Stimulated activated naive CD8-positive, alpha-beta T cell treated with anti-CD3 and anti-CD28 coated beads, Interleukin-15, Interleukin-2, amounts not matched to agents 100 ng/mL and 50 ng/mL, for 24 hours (primary cell): ENCODE measurements around the gene CXCL13.
A peak's percentile ranks its signal among the peaks of the same experiment; 100 is the strongest.

Experiments used
- H3K27ac Mint-ChIP-seq: one replicate; pipeline ENCODE4 v1.8.0; 2021; ENCODE audit warnings: mild to moderate bottlenecking, mixed read lengths
- H3K27me3 Mint-ChIP-seq: one replicate; pipeline ENCODE4 v1.8.0; 2021; ENCODE audit warnings: mixed read lengths
- H3K36me3 Mint-ChIP-seq: one replicate; pipeline ENCODE4 v1.8.0; 2021; ENCODE audit warnings: low read depth, mixed read lengths
- H3K4me1 Mint-ChIP-seq: one replicate; pipeline ENCODE4 v1.8.0; 2021; ENCODE audit warnings: low read depth, mixed read lengths
- H3K4me3 Mint-ChIP-seq: one replicate; pipeline ENCODE4 v1.8.0; 2021; ENCODE audit warnings: mild to moderate bottlenecking, mixed read lengths
- H3K9me3 Mint-ChIP-seq: one replicate; pipeline ENCODE4 v1.8.0; 2021; ENCODE audit warnings: mixed read lengths

Gene CXCL13

DNA sequence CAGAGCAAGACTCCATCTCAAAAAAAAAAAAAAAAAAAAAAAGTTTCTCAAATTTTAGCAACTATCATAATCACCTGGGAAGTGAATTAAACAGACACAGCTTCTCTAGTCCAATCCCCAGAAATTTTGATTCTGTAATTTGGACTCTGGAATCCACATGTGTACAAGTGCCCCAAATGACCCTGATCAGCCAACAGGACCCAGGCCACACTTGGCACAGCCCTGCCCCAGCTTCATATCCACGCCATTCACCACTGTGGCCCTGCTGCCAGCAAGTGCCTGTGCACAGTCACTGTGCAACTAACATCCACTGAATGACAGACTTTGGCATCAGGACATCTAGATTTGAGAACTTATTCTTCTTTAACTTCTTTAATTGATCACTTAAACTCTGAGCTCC lies 14.1 kb upstream of the CXCL13 start:
- H3K4me1 Mint-ChIP-seq, result peaks cover 95% of the 10 kb centered on the region
- no peaks in the 10 kb centered on the region for H3K27me3 Mint-ChIP-seq
- peak overlapping the region; percentile 1 for H3K4me3 Mint-ChIP-seq
- peak overlapping the region; percentile 92 for H3K27ac Mint-ChIP-seq
- no peaks in the 10 kb centered on the region for H3K36me3 Mint-ChIP-seq
- no peaks in the 10 kb centered on the region for H3K9me3 Mint-ChIP-seq

DNA sequence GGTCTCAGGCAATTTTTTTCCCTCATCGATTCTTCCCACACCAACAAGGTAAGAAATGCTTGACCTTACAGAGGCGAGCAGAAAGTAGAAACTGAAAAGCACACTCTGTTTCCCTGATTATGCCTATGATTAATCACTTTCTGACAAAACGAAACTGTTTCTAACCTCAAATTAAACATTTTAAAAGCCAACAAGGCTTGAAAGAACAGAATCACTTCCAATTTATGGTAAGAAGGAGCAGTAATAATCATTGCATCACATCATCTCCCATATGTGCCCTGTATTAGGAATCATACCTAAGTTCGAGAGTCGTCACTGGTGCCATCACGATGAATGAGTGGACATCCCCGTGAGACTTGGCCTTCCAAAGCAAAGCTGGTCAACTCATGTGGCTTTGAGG lies 12.5 kb upstream of the CXCL13 start:
- Mint-ChIP-seq H3K4me3 (peak overlapping the region; percentile 24), H3K9me3 (no peaks in the 10 kb centered on the region), H3K27me3 (no peaks in the 10 kb centered on the region), H3K27ac (peak overlapping the region; percentile 92), H3K36me3 (no peaks in the 10 kb centered on the region), H3K4me1 (peaks cover 79% of the 10 kb centered on the region)

DNA sequence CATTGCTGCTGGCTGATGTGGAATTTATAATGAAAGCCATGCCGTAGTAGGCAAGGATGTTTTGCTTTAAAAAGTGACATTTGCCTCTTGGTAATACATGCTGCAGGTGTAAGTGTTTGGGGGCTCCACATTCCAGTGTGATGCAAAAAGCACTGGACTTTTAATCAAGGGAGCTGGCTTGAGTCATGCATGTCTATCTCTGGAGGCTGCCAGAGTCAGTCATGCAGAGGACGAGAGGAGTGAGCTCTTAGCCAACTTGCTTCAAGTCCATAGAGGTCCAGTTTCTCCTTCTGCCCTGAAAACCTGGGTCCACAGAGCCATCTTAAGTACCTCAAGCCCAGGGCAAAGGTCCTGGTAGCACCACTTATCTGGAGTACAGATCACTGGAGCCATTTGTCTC lies 11.6 kb upstream of the CXCL13 start:
- no peak overlapping the region for H3K4me3 Mint-ChIP-seq
- H3K27ac Mint-ChIP-seq, result peak overlapping the region; percentile 92
- no peaks in the 10 kb centered on the region for H3K27me3 Mint-ChIP-seq
- H3K36me3 Mint-ChIP-seq, result no peaks in the 10 kb centered on the region
- no peaks in the 10 kb centered on the region for H3K9me3 Mint-ChIP-seq
- peaks cover 70% of the 10 kb centered on the region for H3K4me1 Mint-ChIP-seq

DNA sequence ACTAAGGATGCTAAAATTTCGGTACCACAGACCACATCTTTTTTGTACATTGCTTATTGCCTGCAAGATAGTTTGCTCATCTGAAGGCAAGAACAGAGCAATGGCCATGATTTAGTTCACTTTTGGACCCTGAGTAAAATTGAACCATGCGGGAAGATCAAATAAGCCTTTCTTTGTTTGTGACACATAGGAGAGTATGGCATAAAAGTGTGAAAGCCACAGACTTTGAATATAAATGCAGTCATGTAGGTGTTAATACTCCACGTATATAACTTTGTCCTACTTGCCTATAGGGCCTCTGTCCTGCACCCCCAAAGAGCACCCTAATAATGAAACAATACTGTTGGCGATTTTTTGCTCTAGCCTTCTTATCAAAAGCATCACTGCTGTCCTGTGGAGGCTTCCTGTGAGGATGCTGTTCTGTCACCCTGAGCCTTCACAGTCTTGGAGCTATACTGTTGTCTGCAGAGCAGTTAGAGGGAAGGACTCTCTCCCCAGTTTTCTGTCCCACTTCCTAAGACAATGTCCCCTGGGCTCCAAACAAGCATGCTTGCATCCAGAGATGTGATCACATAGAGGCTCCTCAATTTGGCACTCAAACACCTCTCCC lies 10.2 kb upstream of the CXCL13 start:
- peaks cover 68% of the 10 kb centered on the region for H3K4me1 Mint-ChIP-seq
- H3K27me3 Mint-ChIP-seq, result no peaks in the 10 kb centered on the region
- no peaks in the 10 kb centered on the region for H3K9me3 Mint-ChIP-seq
- peak overlapping the region; percentile 92 for H3K27ac Mint-ChIP-seq
- H3K36me3 Mint-ChIP-seq, result no peaks in the 10 kb centered on the region
- H3K4me3 Mint-ChIP-seq, result peak overlapping the region; percentile 45

DNA sequence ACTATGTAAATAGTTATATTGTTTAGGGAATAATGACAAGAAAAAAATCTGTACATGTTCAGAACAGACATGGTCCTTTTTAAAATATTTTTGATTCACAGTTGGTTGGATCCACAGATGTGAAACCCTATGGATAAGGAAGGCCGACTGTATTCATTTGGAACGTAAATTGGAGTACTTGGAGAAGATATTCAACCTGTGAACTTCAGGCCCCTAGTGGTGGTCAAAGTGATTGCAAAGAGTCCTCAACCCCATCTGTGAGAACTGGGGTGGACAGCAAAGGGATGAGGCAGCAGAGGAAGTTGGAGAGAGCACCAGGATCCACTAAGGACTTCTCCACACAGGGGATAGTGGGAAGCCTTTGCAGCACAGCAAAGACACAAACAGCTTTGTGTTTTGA lies 6.2 kb upstream of the CXCL13 start:
- Mint-ChIP-seq H3K36me3 (no peaks in the 10 kb centered on the region), H3K9me3 (no peaks in the 10 kb centered on the region), H3K4me1 (peaks cover 52% of the 10 kb centered on the region), H3K4me3 (no peak overlapping the region), H3K27ac (peak overlapping the region; percentile 65), H3K27me3 (peaks cover 6% of the 10 kb centered on the region)

DNA sequence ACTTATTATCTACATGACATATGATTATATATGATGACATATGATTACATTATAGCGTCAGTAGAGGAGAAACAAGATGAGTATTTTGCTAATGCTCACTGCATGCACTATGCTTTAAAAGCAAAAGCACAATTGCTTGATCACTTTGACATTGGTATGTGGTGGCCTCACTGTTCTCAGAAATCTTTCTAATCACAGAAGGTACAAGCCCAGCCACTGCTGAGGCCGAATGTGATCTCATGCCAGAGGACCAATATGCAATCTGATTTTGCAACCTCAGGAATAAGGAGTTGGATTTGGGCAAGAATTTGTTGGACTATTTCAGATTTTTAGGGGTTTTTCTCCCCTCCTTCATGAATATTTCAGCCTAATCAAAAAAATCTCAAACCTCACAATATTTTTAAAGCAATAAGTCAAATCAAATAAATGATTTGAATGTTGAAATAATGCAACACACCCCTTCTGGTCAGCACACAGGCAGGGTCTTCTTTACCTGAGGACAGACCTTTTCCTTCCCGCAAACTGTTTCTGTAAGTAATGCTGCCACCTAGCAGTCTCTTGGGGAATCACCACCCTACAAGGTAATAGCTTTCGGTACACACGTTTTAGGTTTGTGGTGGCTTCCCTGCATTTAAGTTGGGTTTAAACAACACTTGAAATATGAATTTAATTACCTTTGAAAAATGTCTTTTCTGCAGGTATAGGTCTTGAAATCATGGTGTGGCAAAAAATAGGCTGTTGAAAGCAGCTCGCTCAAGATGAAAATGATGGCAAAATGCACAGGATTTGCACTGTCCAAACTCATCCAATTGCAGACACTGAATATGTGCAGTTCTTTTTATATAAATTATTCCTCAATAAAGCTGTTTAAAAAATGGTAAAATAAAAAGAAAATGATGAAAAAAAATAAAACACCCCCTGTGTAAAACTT lies 4.8 kb upstream of the CXCL13 start:
- H3K4me3 Mint-ChIP-seq, result no peak overlapping the region
- no peaks in the 10 kb centered on the region for H3K36me3 Mint-ChIP-seq
- no peak overlapping the region for H3K27ac Mint-ChIP-seq
- H3K27me3 Mint-ChIP-seq, result peaks cover 6% of the 10 kb centered on the region
- H3K9me3 Mint-ChIP-seq, result no peaks in the 10 kb centered on the region
- H3K4me1 Mint-ChIP-seq, result peaks cover 38% of the 10 kb centered on the region

DNA sequence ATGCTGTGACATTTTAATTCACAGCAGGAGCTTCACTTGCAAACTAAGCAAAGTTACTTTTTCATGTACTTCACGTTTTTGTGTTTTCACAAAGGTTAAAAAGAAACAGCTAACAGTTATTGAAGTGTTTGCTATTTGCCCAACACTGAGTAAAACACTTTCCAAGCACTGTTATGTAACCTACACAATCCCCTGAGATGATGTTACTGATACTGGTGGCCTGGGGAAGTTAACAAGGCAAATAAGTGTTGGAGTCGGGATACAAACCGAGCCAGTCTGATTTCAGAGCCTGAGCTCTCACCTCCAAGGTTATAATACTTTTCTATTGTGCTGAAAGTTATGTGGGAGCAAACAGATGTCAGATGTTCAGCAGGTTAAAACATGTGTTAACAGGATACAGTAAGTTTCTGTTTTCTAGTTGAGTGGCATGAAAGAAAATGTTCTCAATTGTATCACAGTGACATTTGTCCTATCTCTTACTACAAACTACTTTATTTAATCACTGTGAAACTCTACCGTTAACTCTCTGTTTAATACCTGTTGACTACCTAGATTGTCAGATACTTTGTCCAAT lies 3.9 kb upstream of the CXCL13 start:
- no peaks in the 10 kb centered on the region for H3K36me3 Mint-ChIP-seq
- peaks cover 6% of the 10 kb centered on the region for H3K27me3 Mint-ChIP-seq
- peaks cover 31% of the 10 kb centered on the region for H3K4me1 Mint-ChIP-seq
- no peak overlapping the region for H3K4me3 Mint-ChIP-seq
- no peak overlapping the region for H3K27ac Mint-ChIP-seq
- no peaks in the 10 kb centered on the region for H3K9me3 Mint-ChIP-seq

DNA sequence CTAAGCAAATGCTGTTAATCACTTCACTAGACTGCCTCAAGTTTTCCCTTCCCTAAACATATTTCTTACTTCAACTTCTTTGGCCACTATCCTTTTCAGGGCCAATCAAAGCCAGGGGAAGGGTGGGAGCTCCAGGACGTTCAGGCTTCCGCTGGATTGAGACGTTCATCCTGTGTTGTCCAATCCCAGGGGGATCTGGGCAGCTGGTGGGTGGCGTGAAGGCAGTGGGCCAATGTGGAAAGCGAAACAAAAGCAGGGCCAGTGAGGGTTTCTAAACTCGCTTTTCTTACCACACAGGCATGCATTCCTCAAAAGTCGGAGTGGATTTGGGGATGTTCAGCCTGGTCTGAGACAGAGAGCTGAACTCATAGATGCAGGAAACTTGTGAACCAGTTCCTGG lies 7.6 kb downstream of the CXCL13 start:
- no peaks in the 10 kb centered on the region for H3K36me3 Mint-ChIP-seq
- H3K27ac Mint-ChIP-seq, result no peak overlapping the region
- H3K4me3 Mint-ChIP-seq, result no peak overlapping the region

DNA sequence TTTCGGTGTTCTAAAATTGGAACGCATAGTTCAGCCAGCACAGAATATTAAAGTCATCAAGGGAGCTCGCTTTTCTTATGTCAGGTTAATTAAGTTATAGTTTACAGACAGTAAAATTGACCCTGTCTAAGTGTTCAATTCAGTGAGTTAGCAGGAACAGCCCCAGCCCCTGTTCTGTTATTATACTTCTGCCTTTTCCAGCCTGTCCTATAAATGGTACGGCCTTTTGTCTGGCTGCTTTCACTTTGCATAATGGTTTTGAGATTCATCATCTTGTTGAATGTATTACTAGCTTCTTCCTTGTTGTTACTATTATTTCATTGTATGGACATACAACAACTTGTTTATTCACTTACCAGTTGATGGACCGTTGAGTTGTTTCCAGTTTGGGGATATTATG lies 9.5 kb downstream of the CXCL13 start:
- H3K4me3 Mint-ChIP-seq, result no peak overlapping the region
- H3K27me3 Mint-ChIP-seq, result peaks cover 36% of the 10 kb centered on the region
- no peaks in the 10 kb centered on the region for H3K9me3 Mint-ChIP-seq
- H3K36me3 Mint-ChIP-seq, result no peaks in the 10 kb centered on the region
- no peak overlapping the region for H3K27ac Mint-ChIP-seq
- H3K4me1 Mint-ChIP-seq, result peaks cover 7% of the 10 kb centered on the region

More for the DNA sequence above, 7.6 kb downstream of the CXCL13 start:
- H3K9me3 Mint-ChIP-seq, result no peaks in the 10 kb centered on the region
- peaks cover under 1% of the 10 kb centered on the region for H3K4me1 Mint-ChIP-seq
- H3K27me3 Mint-ChIP-seq, result peaks cover 28% of the 10 kb centered on the region

DNA sequence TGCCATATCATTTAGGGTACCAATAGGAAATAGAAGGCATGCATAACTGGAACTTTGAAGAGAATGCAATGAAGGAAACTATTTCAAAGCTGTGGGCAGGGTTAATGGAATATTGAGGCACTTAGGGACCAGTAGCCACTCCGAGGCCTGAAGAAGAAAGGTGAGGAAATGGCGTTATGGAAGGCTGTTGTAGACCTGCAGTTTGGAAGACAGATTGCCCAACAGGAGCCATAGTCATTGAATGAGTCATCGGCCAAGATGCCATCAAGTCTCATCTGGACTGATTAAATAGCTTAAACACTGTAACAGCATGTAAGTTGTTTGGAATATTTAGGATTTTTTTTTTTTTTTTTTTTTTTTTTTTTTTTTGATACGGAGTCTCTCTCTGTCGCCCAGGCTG lies 11.6 kb downstream of the CXCL13 start:
- H3K36me3 Mint-ChIP-seq, result no peaks in the 10 kb centered on the region
- H3K27me3 Mint-ChIP-seq, result peaks cover 18% of the 10 kb centered on the region
- H3K4me1 Mint-ChIP-seq, result peaks cover 7% of the 10 kb centered on the region
- no peak overlapping the region for H3K4me3 Mint-ChIP-seq
- H3K27ac Mint-ChIP-seq, result no peak overlapping the region
- no peaks in the 10 kb centered on the region for H3K9me3 Mint-ChIP-seq

DNA sequence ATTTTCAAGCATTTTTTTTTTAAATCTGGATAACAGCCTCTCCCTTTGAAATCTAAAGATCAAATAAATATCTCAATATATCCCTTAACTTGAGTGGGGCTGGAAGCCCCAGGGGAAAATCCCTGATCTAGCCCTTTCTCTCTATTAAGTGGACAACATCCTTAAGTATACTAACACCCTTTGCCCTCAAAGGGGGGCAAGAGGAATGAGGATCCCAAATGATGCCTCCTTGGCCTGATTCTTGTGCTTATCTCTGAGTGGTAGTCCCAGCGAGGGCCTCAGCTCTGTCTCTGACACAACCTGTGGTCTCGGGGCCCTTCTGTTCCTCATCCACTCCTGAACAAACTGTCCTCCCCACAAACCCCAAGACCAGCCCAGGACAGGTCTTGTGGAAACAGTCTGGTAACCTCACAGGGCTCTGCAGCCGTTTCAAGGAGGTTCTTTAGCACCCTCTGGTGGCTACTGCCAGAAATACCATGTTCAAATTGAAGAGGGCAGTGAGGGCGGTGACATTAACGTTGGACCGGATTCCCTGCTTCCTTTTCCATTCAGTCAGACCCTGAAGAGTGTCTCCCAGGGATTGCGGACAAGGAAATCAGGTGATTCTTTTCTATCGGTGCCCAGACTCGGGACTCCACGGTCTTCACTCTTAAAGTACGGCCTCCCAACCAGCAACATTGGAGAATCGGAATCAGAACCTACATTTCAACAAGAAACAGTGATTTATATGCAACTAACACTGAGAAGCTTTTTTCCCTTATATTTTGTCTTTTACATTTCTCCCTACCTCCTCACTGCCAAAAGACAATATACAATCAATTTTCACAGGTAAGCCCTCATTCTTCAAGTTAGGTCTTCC lies 13.0 kb downstream of the CXCL13 start:
- Mint-ChIP-seq H3K9me3 (no peaks in the 10 kb centered on the region), H3K27me3 (peaks cover 14% of the 10 kb centered on the region), H3K36me3 (no peaks in the 10 kb centered on the region), H3K4me1 (peaks cover 7% of the 10 kb centered on the region), H3K27ac (peak overlapping the region; percentile 17), H3K4me3 (no peak overlapping the region)

DNA sequence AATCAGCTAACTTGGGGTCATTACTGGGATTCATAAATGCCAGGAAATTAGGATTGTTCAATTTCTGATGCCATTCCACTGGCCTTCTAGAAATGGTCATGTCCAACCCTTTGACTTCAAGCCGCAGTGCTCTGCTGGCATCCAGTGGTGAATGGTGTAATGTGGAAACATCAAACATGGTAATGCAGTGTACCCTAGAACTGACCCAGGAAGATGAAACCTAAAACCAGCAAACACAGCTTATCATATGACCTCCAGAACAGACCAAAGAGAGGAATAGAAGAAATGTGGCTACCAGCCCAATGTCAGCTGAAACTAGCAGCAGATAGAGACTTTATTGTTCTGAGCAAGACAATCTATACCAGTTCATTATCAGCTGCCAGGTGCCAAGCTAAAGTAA lies 13.8 kb downstream of the CXCL13 start:
- H3K4me3 Mint-ChIP-seq, result no peak overlapping the region
- no peak overlapping the region for H3K27ac Mint-ChIP-seq
- H3K27me3 Mint-ChIP-seq, result peaks cover 13% of the 10 kb centered on the region
- peaks cover 7% of the 10 kb centered on the region for H3K4me1 Mint-ChIP-seq
- no peaks in the 10 kb centered on the region for H3K9me3 Mint-ChIP-seq
- H3K36me3 Mint-ChIP-seq, result no peaks in the 10 kb centered on the region

DNA sequence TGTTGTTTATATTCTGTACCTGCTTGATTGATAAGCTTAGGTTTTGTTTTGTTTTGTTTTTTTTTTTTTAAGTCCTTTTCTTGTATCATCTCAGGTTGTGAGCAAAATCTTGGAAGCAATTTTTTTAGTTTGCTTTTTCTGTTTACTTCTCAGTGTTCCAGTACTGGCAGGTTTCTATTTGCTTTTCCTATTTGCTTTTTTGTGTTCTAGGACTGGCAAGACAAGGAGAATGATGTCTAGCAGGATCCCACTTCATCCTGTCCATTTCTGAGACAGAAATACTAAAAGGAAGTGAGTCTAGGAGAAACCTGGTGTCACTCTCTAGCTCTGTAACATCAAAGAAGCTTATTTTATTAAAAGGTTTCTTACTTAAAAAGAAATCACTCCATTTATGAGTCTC lies 15.6 kb downstream of the CXCL13 start:
- no peaks in the 10 kb centered on the region for H3K9me3 Mint-ChIP-seq
- H3K4me3 Mint-ChIP-seq, result no peak overlapping the region
- peaks cover 7% of the 10 kb centered on the region for H3K4me1 Mint-ChIP-seq
- peaks cover 9% of the 10 kb centered on the region for H3K27me3 Mint-ChIP-seq
- no peak overlapping the region for H3K27ac Mint-ChIP-seq
- no peaks in the 10 kb centered on the region for H3K36me3 Mint-ChIP-seq

DNA sequence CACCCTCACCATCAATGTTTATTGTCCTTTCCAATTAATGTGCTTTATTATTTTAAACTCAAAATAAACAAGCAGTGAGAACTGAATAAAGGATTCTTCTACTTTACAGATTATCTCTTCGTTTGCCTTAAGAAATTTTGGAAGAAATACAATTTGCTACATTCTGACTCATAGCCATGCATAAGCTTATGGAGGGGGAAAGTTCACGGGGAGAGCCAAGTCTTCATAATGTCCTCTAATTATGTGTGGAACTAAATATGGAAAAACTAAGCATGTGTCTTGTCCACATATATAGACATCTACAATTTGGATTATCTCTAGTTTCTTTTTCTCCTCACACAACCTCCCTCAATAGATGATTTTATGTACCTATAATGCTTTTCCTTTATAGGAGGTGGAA lies 17.5 kb downstream of the CXCL13 start:
- H3K4me1 Mint-ChIP-seq, result peaks cover 7% of the 10 kb centered on the region
- H3K27me3 Mint-ChIP-seq, result peaks cover 9% of the 10 kb centered on the region
- H3K27ac Mint-ChIP-seq, result no peak overlapping the region
- H3K9me3 Mint-ChIP-seq, result no peaks in the 10 kb centered on the region
- H3K4me3 Mint-ChIP-seq, result no peak overlapping the region
- H3K36me3 Mint-ChIP-seq, result no peaks in the 10 kb centered on the region
